GM21619 (cell line): ENCODE data around the gene BMP2.

ENCODE experiments used
- ATAC-seq: cut with Tn5 transposase; IDR thresholded peaks from one replicate; pipeline ENCODE4 v1.9.1; 2021; ENCODE audit not compliant: unreplicated experiment

BMP2 gene

GRCh38 chr20:6828794-6829423 is 61.4 kb downstream of the BMP2 start:
- ATAC-seq: peak; percentile 92

- no peak for ATAC-seq
Measured at GRCh38 chr20:6829510-6830116, 62.1 kb downstream of the BMP2 start.
